ENCODE measurements around the gene TGM1. TPM values are rescaled to one million over a fixed set of nuclear protein-coding genes. Genes with fewer than 3 reads are reported as not detected.
A peak's percentile ranks its signal among the peaks of the same experiment; 100 is the strongest.

TGM1 gene
- total RNA-seq, 2 experiments from 2014 or later = 13.5 to 13.8 TPM

- H3K4me1 Mint-ChIP-seq (ENCODE audit: low read depth) = peaks cover 68% of the 10 kb centered on the region
- CTCF ChIA-PET = interaction anchor here (2.6 to 10.8 kb wide), 4 partner anchors 21 to 35 kb away, joined by 12 to 154 read pairs (median 40); partner anchors contain the start of genes CIDEB, DHRS1, NOP9 and TINF2
- H3K27me3 Mint-ChIP-seq (ENCODE audit: low read depth) = no peaks in the 10 kb centered on the region
- H3K36me3 Mint-ChIP-seq (ENCODE audit: low read depth) = peaks cover 3% of the 10 kb centered on the region
- intact Hi-C loops (cut with micrococcal nuclease) = loop anchor here (10.0 kb wide), 1 partner anchor 723 kb away; the partner anchor contains the start of genes THTPA and ZFHX2
- H3K4me3 Mint-ChIP-seq = no peak overlapping the region
- peak overlapping the region; percentile 80 for H3K27ac Mint-ChIP-seq
- H3K9me3 Mint-ChIP-seq = no peaks in the 10 kb centered on the region
- peak; percentile 75 for DNase-seq
Observed at GRCh38 chr14:24277606-24278321, 14.8 kb upstream of the TGM1 start.

DNA sequence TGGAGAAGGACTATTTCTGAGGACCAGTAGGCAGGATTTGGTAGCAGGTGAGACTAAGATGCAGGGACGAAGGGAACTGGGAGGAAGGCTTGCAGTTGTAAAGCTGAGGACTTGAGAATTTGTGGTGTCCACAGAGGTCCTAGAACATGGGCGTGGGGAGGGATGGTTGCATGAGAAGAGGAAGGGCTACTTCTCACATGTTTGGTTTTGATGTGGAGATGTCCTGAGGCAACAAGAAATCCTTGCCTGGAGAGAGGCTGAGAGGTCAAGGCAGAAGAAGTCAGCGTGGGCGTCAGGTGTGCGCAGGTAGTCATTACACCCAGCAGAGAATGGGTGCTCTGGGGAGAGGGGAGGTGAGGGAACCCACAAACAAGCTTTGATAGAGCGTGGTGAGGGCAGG lies 14.1 kb upstream of the TGM1 start:
- Mint-ChIP-seq H3K36me3 (ENCODE audit: low read depth) (peaks cover 3% of the 10 kb centered on the region), H3K9me3 (no peaks in the 10 kb centered on the region), H3K4me1 (ENCODE audit: low read depth) (peaks cover 75% of the 10 kb centered on the region), H3K4me3 (no peak overlapping the region), H3K27me3 (ENCODE audit: low read depth) (no peaks in the 10 kb centered on the region), H3K27ac (no peak overlapping the region)
- CTCF ChIA-PET = interaction anchor here (2.6 to 10.8 kb wide), 3 partner anchors 21 to 34 kb away, joined by 12 to 154 read pairs (median 39); partner anchors contain the start of genes CIDEB, DHRS1, NOP9 and TINF2
- DNase-seq = no peak
- intact Hi-C loops (cut with micrococcal nuclease) = loop anchor here (10.0 kb wide), 1 partner anchor 722 kb away; the partner anchor contains the start of genes THTPA and ZFHX2

DNA sequence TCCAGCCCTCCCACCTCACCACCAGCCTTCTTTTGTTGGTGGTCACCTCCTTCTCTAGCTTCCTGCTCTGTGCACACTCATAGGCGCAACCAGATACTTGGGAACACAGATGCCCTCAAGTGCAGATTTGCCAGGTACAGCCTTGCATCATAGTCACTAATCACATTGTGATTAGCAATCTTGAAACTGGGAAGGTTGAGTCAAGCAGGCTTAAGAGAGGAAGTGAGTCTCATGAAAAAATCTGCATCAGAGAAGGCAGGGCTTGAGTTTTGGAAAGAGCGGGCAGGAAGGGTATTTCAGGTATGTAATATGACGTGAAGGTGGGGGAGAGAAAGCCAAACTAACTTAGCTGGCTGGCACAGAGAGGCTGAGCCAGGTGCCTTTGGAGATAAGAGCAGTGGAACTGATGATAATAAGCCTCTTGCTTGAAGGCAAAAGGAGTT lies 11.1 kb upstream of the TGM1 start:
- peak; percentile 82 for DNase-seq

GRCh38 chr14:24273422-24273998 lies 10.5 kb upstream of the TGM1 start:
- Mint-ChIP-seq H3K36me3 (ENCODE audit: low read depth) (peaks cover 9% of the 10 kb centered on the region), H3K4me3 (peak overlapping the region; percentile 16), H3K4me1 (ENCODE audit: low read depth) (peaks cover 64% of the 10 kb centered on the region), H3K9me3 (no peaks in the 10 kb centered on the region), H3K27me3 (ENCODE audit: low read depth) (no peaks in the 10 kb centered on the region), H3K27ac (peak overlapping the region; percentile 95)
- DNase-seq = no peak
- intact Hi-C loops (cut with micrococcal nuclease) = loop anchor here (5.0 to 10.0 kb wide), 2 partner anchors 399 to 719 kb away; partner anchors contain the start of genes THTPA and ZFHX2
- CTCF ChIA-PET = interaction anchor here (0.7 to 10.8 kb wide), 10 partner anchors 10 to 87 kb away, joined by 3 to 154 read pairs (median 8); partner anchors contain the start of genes CHMP4A, DHRS1, LTB4R2 and NOP9

More for the DNA sequence above, 11.1 kb upstream of the TGM1 start:
- Mint-ChIP-seq H3K36me3 (ENCODE audit: low read depth) (peaks cover 9% of the 10 kb centered on the region), H3K4me1 (ENCODE audit: low read depth) (peaks cover 70% of the 10 kb centered on the region), H3K27me3 (ENCODE audit: low read depth) (no peaks in the 10 kb centered on the region), H3K4me3 (peak overlapping the region; percentile 38), H3K9me3 (no peaks in the 10 kb centered on the region), H3K27ac (peak overlapping the region; percentile 95)
- CTCF ChIA-PET = interaction anchor here (0.7 to 10.8 kb wide), 12 partner anchors 10 to 183 kb away, joined by 3 to 154 read pairs (median 5); partner anchors contain the start of genes CHMP4A, DHRS1, LTB4R2 and NOP9
- intact Hi-C loops (cut with micrococcal nuclease) = loop anchor here (1.0 to 10.0 kb wide), 7 partner anchors 15 to 719 kb away; partner anchors contain the start of genes CHMP4A, DCAF11, GMPR2 and NEDD8

DNA sequence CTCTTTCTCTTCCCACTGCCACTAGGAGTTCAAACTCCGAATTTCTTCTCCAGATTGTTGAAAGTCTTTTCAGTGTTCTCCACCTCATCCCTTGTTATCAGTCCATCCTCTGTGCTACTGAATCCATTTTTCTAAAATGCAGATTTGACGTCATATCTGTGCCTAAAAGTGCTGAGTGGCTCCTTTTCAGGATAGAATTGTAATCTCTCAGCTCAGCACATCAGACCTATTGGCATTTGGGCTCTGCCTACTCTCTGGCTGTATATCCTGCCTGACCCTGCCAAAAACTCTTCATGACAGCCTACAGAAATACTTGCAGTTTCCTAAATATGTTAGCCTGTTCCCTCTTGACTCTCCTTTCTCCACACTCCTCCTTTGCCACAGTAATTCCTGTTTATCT lies 9.5 kb upstream of the TGM1 start:
- peak overlapping the region; percentile 95 for H3K27ac Mint-ChIP-seq
- H3K9me3 Mint-ChIP-seq = no peaks in the 10 kb centered on the region
- CTCF ChIA-PET = interaction anchor here (0.7 to 4.8 kb wide), 9 partner anchors 8 to 90 kb away, joined by 3 to 43 read pairs (median 7); partner anchors contain the start of genes CIDEB and TINF2
- DNase-seq = no peak
- peaks cover 53% of the 10 kb centered on the region for H3K4me1 Mint-ChIP-seq (ENCODE audit: low read depth)
- H3K27me3 Mint-ChIP-seq (ENCODE audit: low read depth) = no peaks in the 10 kb centered on the region
- intact Hi-C loops (cut with micrococcal nuclease) = loop anchor here (5.0 to 10.0 kb wide), 2 partner anchors 400 to 718 kb away; partner anchors contain the start of genes THTPA and ZFHX2
- peak overlapping the region; percentile 78 for H3K4me3 Mint-ChIP-seq
- H3K36me3 Mint-ChIP-seq (ENCODE audit: low read depth) = peaks cover 5% of the 10 kb centered on the region

GRCh38 chr14:24271834-24272263 lies 8.9 kb upstream of the TGM1 start:
- H3K4me3 Mint-ChIP-seq = peak overlapping the region; percentile 78
- peaks cover 47% of the 10 kb centered on the region for H3K4me1 Mint-ChIP-seq (ENCODE audit: low read depth)
- intact Hi-C loops (cut with micrococcal nuclease) = loop anchor here (1.0 to 10.0 kb wide), 12 partner anchors 24 to 951 kb away; partner anchors contain the start of genes EMC9, IRF9, MDP1 and PABPN1
- H3K27me3 Mint-ChIP-seq (ENCODE audit: low read depth) = no peaks in the 10 kb centered on the region
- DNase-seq = no peak
- H3K36me3 Mint-ChIP-seq (ENCODE audit: low read depth) = peaks cover 11% of the 10 kb centered on the region
- H3K9me3 Mint-ChIP-seq = no peaks in the 10 kb centered on the region
- peak overlapping the region; percentile 95 for H3K27ac Mint-ChIP-seq
- CTCF ChIA-PET = interaction anchor here (0.7 to 4.8 kb wide), 14 partner anchors 9 to 90 kb away, joined by 3 to 43 read pairs (median 6); partner anchors contain the start of genes CIDEB and TINF2

DNA sequence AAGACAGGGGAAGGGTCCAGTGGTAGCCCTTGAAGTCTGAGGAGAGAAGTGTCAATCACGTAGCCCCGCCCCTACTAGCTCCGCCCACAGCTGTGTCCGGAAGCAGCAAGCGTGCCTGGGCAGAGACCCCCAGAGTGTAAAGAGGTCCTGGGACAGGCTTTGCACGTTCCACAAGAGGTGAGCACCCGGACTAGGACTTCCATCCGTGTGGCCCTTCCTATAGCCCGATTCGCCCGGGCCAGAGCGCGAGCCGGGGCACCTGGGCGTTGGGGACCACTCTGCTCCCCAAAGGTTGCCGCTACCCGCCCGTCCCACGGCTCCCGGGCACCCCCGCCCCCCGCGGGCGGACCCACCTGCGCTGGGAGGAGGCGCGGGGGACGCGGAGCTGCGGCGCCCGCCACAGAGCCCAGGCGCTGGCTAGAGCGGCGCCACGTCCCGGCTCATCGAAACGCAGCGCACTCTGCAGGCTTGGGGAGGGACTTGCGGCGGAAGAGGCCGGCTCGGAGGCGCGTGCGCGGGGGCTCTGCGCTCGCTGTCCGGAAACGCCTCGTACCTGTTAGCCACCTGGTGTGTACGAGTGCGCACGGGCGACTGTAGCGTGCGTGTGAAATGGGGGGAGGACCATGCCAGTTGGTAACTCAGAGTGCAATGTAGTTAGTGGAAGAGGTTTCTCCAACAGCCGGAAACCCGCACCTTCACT lies 8.3 kb upstream of the TGM1 start, which contains the start of gene RABGGTA:
RABGGTA (minus strand) TSS at position 464 of the 700 bp plus-strand sequence. CDS start 482 bp downstream, outside the sequence.
- CTCF ChIA-PET = interaction anchor here (0.9 to 4.8 kb wide), 17 partner anchors 9 to 91 kb away, joined by 3 to 43 read pairs (median 7); partner anchors contain the start of genes CIDEB and TINF2
- Mint-ChIP-seq H3K4me3 (peak within 1 kb of the TSS; percentile 78), H3K9me3 (no peaks in the 10 kb centered on the region), H3K4me1 (ENCODE audit: low read depth) (peaks cover 43% of the 10 kb centered on the region), H3K27ac (peak within 1 kb of the TSS; percentile 95), H3K27me3 (ENCODE audit: low read depth) (no peaks in the 10 kb centered on the region), H3K36me3 (ENCODE audit: low read depth) (peaks cover 15% of the 10 kb centered on the region)
- peak; percentile 94 for DNase-seq
- intact Hi-C loops (cut with micrococcal nuclease) = loop anchor here (1.0 to 10.0 kb wide), 12 partner anchors 25 to 950 kb away; partner anchors contain the start of genes EMC9, IRF9, MDP1 and PABPN1

DNA sequence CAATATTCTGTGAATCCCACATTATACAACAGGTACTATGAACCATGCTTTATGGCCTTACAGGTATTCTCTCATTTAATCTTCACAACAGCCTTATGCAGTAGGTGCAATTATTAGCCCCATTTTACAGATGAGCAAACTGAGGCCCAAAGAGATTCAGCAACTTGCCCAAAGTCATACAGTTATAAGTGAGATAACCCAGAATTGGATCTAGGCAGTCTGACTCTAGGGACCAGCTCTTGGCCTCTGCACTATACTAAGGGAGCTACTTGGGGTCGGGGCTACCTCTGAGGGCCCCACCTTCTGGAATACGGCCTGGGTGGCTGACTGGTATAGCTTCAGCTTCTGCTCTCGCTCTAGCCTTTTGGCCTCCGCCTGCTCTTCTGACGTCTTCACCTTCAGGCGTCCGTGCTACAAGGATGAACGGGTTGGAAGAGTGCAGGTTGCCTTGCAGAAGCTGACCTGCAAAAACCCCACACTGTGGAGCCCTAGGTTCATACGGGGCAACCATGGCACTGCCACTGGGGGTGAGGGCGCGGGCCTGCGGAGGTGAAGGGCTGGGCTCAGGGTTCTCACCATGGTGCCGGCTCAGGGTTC lies 7.7 kb upstream of the TGM1 start:
- CTCF ChIA-PET = interaction anchor here (0.9 to 4.8 kb wide), 15 partner anchors 9 to 63 kb away, joined by 3 to 43 read pairs (median 7); partner anchors contain the start of genes CIDEB and TINF2
- Mint-ChIP-seq H3K4me3 (peak overlapping the region; percentile 78), H3K36me3 (ENCODE audit: low read depth) (peaks cover 18% of the 10 kb centered on the region), H3K4me1 (ENCODE audit: low read depth) (peaks cover 42% of the 10 kb centered on the region), H3K27ac (peak overlapping the region; percentile 95), H3K9me3 (no peaks in the 10 kb centered on the region), H3K27me3 (ENCODE audit: low read depth) (no peaks in the 10 kb centered on the region)
- intact Hi-C loops (cut with micrococcal nuclease) = loop anchor here (1.0 to 10.0 kb wide), 12 partner anchors 26 to 949 kb away; partner anchors contain the start of genes EMC9, IRF9, MDP1 and PABPN1
- DNase-seq = no peak

DNA sequence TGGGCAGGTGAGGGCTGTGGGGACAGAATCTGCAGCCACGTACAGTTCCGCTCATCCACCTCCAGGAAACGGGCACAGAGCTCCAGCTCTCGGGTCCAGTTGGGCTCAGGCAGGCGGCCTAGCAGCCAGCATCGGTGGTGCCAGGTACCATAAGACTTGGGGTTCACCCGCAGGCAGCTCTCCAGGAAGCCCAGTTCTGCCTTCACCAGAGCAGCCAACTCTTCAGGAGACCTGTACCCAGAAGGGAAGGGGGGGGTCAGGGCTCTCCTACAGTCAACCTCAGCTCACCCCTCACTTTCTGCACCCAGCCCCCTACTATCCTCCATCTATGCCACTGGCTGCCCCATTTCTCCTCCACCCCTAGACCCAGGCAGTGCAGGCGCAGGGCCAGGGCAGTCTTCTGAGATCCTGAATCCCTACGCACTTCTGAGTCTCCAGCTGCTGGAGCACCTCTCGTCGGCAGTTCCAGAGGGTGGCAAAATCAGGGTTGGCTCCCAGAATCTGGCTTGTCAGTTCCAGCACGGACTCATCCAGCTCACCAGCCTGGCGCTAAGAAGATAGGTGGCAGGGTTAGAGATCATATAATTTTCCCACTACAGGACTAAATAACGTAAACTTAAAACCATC lies 7.0 kb upstream of the TGM1 start:
- peak overlapping the region; percentile 78 for H3K4me3 Mint-ChIP-seq

DNA sequence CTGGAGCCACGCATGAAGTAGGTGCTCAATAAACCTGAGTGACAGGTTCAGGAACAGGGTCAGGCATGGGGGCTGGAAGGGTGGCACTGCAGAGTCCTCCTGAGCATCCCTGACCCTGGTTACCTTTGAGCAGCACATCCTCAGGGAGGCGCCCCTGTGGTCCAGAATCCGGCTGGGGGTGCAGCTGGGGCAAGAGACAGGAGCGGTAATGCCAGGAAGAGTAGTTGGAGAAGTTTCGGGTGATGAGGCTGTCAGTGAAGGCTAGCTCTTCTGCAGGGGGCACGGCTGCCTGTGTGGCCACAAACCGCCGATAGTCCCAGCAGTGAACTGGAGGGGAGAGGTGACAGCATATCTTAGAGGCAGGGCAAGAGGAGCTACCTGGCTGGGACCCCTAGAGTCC lies 6.4 kb upstream of the TGM1 start:
- H3K27ac Mint-ChIP-seq = no peak overlapping the region
- H3K4me3 Mint-ChIP-seq = no peak overlapping the region
- no peaks in the 10 kb centered on the region for H3K27me3 Mint-ChIP-seq (ENCODE audit: low read depth)
- no peaks in the 10 kb centered on the region for H3K9me3 Mint-ChIP-seq
- no peak for DNase-seq
- intact Hi-C loops (cut with micrococcal nuclease) = no loop called here
- peaks cover 18% of the 10 kb centered on the region for H3K36me3 Mint-ChIP-seq (ENCODE audit: low read depth)
- CTCF ChIA-PET = interaction anchor here (1.4 to 4.5 kb wide), 6 partner anchors 11 to 39 kb away, joined by 6 to 43 read pairs (median 20); partner anchors contain the start of genes CIDEB and TINF2
- peaks cover 34% of the 10 kb centered on the region for H3K4me1 Mint-ChIP-seq (ENCODE audit: low read depth)

More for the DNA sequence above, 7.0 kb upstream of the TGM1 start:
- intact Hi-C loops (cut with micrococcal nuclease) = loop anchor here (5.0 to 10.0 kb wide), 2 partner anchors 402 to 715 kb away; partner anchors contain the start of genes THTPA and ZFHX2
- H3K36me3 Mint-ChIP-seq (ENCODE audit: low read depth) = peaks cover 18% of the 10 kb centered on the region
- no peak overlapping the region for H3K27ac Mint-ChIP-seq
- CTCF ChIA-PET = interaction anchor here (1.3 to 4.5 kb wide), 11 partner anchors 8 to 42 kb away, joined by 3 to 43 read pairs (median 8); partner anchors contain the start of genes CIDEB and TINF2
- peaks cover 36% of the 10 kb centered on the region for H3K4me1 Mint-ChIP-seq (ENCODE audit: low read depth)
- no peaks in the 10 kb centered on the region for H3K9me3 Mint-ChIP-seq
- H3K27me3 Mint-ChIP-seq (ENCODE audit: low read depth) = no peaks in the 10 kb centered on the region
- no peak for DNase-seq

Data from activated naive CD4-positive, alpha-beta T cell treated with anti-CD3 and anti-CD28 coated beads for 36 hours (primary cell).